SK-N-MC (cell line): ENCODE measurements around the gene FUCA1.

Experiments
- EZH2 ChIP-seq: fragments of 200-600 bp; sonication (generic); IDR thresholded peaks from one replicate; pipeline ENCODE4 v1.6.1; 2017; ENCODE audit warnings: antibody characterized with exemption
- POLR2AphosphoS5 ChIP-seq: IDR thresholded peaks from 2 replicates; pipeline ENCODE4 v1.6.1; 2012; ENCODE audit warnings: mild to moderate bottlenecking, low read depth, low read length, borderline replicate concordance

DNA sequence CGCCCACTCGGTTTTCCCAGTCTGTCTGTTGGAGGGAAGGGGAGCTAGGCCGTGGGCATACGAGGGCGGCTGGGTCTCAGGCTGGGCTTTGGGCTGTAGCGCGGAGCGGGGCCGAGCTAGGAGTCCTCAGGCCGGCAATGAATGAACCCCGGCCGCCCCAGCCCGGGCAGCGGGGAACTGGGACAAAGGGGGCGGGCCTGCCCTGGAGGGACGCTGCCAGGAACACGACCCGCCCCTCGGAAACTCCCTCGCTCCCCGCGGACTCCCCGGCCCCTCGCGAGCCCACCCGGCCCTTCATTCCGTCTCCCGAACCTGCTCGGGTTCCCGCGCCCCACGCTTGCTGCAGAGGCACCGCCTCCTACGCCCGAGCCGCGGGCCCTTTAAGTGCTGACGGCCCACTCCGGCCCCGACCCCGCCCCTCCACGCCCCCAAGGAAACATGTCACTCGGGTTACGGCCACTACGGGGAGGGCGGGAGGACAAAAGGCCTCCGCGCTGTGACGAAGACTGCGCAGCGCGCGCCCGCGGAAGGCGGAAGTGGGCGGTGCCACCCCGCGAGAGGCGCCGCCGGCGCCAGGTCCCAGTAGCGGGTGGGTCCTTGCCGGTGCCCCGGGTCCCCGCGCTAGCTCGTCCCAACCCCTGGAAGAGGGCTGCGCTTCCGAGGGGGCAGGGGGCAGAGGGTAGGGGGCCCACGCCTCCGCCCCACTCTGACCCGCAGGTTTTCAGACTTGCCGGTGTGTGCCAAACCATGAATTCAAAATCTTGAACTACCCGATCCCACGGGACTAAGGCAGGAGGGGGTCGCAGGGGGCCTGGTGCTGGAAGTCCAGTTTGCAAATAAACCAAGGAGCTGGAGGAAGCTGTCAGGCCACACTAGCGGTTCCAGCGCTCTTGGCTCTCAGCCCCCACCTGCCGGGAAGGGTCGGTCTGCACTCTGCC is 67.4 kb downstream of the FUCA1 start, which contains the start of gene GALE:
- peak; percentile 85 for TF ChIP-seq POLR2AphosphoS5
- TF ChIP-seq EZH2: no peak
